B cell (primary cell): ENCODE data around the gene EXD3.

Source experiments
- CTCF ChIP-seq: fragments of 200-600 bp; IDR thresholded peaks from one replicate; pipeline ENCODE4 v1.8.0; 2022; ENCODE audit warnings: antibody characterized with exemption, mild to moderate bottlenecking
- EZH2 ChIP-seq: IDR thresholded peaks from 2 replicates; pipeline ENCODE4 v1.6.1; 2012; ENCODE audit warnings: borderline replicate concordance, low read depth, mild to moderate bottlenecking, moderate library complexity, low read length; ENCODE audit not compliant: insufficient read depth, poor library complexity, severe bottlenecking

- TF ChIP-seq CTCF (no peak), EZH2 (no peak)
Observed at GRCh38 chr9:137341227-137341626, 81.7 kb downstream of the EXD3 start.
